Activated B cell treated with CpG ODN at 0.5 μM for 24 hours (primary cell): ENCODE results near the gene GRHL1. TPM values are rescaled to one million over a fixed set of nuclear protein-coding genes. Genes with fewer than 3 reads are reported as not detected.

Experiments used
- ATAC-seq: fragments of 200-7000 bp; cut with Tn5 transposase; one replicate; pipeline ENCODE4 v1.10.0; 2021; ENCODE audit warnings: low read depth, mild to moderate bottlenecking, moderate library complexity
- CTCF ChIA-PET: fragments of 350-600 bp; sonication (Branson Sonifier 250); formaldehyde crosslinking; loops from one replicate; lab custom pipeline; 2021; ENCODE audit warnings: antibody characterized with exemption; lab: Charles Lee
- POLR2A ChIA-PET: fragments of 350-600 bp; sonication (Branson Sonifier 250); formaldehyde crosslinking; loops from one replicate; lab custom pipeline; 2021; ENCODE audit warnings: antibody characterized with exemption; lab: Charles Lee
- DNase-seq: peaks from one replicate; pipeline ENCODE4 v3.0.0; 2022
- H3K27ac Mint-ChIP-seq: one replicate; pipeline ENCODE4 v1.8.0; 2020; ENCODE audit warnings: mixed read lengths
- H3K27me3 Mint-ChIP-seq: one replicate; pipeline ENCODE4 v1.8.0; 2021; ENCODE audit warnings: mixed read lengths
- H3K36me3 Mint-ChIP-seq: one replicate; pipeline ENCODE4 v1.8.0; 2021; ENCODE audit warnings: low read depth, mixed read lengths
- H3K4me1 Mint-ChIP-seq: one replicate; pipeline ENCODE4 v1.8.0; 2021; ENCODE audit warnings: mixed read lengths
- H3K4me3 Mint-ChIP-seq: one replicate; pipeline ENCODE4 v1.8.0; 2020; ENCODE audit warnings: mild to moderate bottlenecking, mixed read lengths
- H3K9me3 Mint-ChIP-seq: one replicate; pipeline ENCODE4 v1.8.0; 2020; ENCODE audit warnings: mixed read lengths
- intact Hi-C: fragments of 100-400 bp; cut with micrococcal nuclease; formaldehyde crosslinking; loops from one replicate; pipeline ENCODE4 v1.15.1; 2024
- total RNA-seq: library from RNA; stranded (reverse); gene quantifications from 2 replicates; pipeline ENCODE4 v1.2.3, GENCODE V29; 2022
- TF ChIP-seq, protein P1 (sequence below): fragments of 200-600 bp; IDR thresholded peaks from one replicate; pipeline ENCODE4 v1.8.0; 2022; ENCODE audit warnings: antibody characterized with exemption, mild to moderate bottlenecking

GRHL1 gene
- total RNA-seq, 1 donor from 2014 or later: 0.95 TPM

- Mint-ChIP-seq H3K9me3 (no peaks in the 10 kb centered on the region), H3K4me3 (no peak overlapping the region), H3K27ac (no peak overlapping the region), H3K36me3 (no peaks in the 10 kb centered on the region), H3K27me3 (peaks cover 21% of the 10 kb centered on the region), H3K4me1 (no peaks in the 10 kb centered on the region)
- intact Hi-C loops: no loop called here
- no peak for ATAC-seq
- POLR2A ChIA-PET: no interaction called here
- TF ChIP-seq, protein P1, sequence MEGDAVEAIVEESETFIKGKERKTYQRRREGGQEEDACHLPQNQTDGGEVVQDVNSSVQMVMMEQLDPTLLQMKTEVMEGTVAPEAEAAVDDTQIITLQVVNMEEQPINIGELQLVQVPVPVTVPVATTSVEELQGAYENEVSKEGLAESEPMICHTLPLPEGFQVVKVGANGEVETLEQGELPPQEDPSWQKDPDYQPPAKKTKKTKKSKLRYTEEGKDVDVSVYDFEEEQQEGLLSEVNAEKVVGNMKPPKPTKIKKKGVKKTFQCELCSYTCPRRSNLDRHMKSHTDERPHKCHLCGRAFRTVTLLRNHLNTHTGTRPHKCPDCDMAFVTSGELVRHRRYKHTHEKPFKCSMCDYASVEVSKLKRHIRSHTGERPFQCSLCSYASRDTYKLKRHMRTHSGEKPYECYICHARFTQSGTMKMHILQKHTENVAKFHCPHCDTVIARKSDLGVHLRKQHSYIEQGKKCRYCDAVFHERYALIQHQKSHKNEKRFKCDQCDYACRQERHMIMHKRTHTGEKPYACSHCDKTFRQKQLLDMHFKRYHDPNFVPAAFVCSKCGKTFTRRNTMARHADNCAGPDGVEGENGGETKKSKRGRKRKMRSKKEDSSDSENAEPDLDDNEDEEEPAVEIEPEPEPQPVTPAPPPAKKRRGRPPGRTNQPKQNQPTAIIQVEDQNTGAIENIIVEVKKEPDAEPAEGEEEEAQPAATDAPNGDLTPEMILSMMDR: no peak
- CTCF ChIA-PET: no interaction called here
- no peak for DNase-seq
These were observed 7.1 kb upstream of the GRHL1 start for GRCh38 chr2:9944330-9944758.

GRCh38 chr2:9945596-9945995 lies 5.9 kb upstream of the GRHL1 start:
- intact Hi-C loops: no loop called here
- Mint-ChIP-seq H3K27me3 (peaks cover 31% of the 10 kb centered on the region), H3K36me3 (no peaks in the 10 kb centered on the region), H3K4me1 (peaks cover 6% of the 10 kb centered on the region), H3K9me3 (no peaks in the 10 kb centered on the region), H3K27ac (no peak overlapping the region), H3K4me3 (no peak overlapping the region)
- ChIA-PET CTCF (no interaction called here), POLR2A (no interaction called here)
- DNase-seq (no peak), ATAC-seq (no peak)
- TF ChIP-seq, protein P1: no peak

DNA sequence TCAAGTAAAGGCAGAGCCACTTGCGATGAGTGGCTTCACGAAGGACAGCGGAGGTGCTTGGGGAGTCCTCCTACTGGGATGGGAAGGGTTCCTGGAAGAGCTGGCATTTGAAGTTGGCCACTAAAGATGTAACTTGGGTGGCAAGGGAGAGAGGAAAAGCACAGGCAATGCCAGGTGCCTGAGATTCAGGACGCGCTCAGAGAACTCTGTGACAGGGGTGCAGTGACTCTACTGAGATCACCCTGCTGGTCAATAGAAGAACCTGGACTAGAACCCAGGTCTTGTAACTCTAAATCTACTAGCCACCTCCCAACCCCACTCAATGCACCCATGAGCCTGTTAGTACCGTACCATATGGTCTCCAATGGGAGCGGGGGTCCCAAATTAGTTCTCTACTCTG lies 5.4 kb upstream of the GRHL1 start:
- ATAC-seq (no peak), DNase-seq (no peak)
- Mint-ChIP-seq H3K27ac (no peak overlapping the region), H3K36me3 (no peaks in the 10 kb centered on the region), H3K9me3 (no peaks in the 10 kb centered on the region), H3K4me3 (no peak overlapping the region), H3K4me1 (peaks cover 7% of the 10 kb centered on the region), H3K27me3 (peaks cover 32% of the 10 kb centered on the region)
- POLR2A ChIA-PET: no interaction called here
- CTCF ChIA-PET: interaction anchor here (1.2 kb wide), 1 partner anchor 132 kb away, joined by 3 read pairs; no protein-coding TSS in a partner anchor
- TF ChIP-seq, protein P1: no peak
- intact Hi-C loops: no loop called here

GRCh38 chr2:9946818-9947217 lies 4.7 kb upstream of the GRHL1 start:
- intact Hi-C loops: no loop called here
- Mint-ChIP-seq H3K4me3 (no peak overlapping the region), H3K27me3 (peaks cover 32% of the 10 kb centered on the region), H3K9me3 (no peaks in the 10 kb centered on the region), H3K4me1 (peaks cover 7% of the 10 kb centered on the region), H3K27ac (no peak overlapping the region), H3K36me3 (no peaks in the 10 kb centered on the region)
- ChIA-PET POLR2A (no interaction called here), CTCF (interaction anchor here (1.2 kb wide), 1 partner anchor 133 kb away, joined by 3 read pairs; no protein-coding TSS in a partner anchor)
- ATAC-seq (no peak), DNase-seq (no peak)
- TF ChIP-seq, protein P1: no peak

GRCh38 chr2:9948721-9949120 lies 2.8 kb upstream of the GRHL1 start:
- H3K27ac Mint-ChIP-seq: no peak overlapping the region
- ChIA-PET POLR2A (interaction anchor here (1.5 kb wide), 1 partner anchor 105 kb away, joined by 3 read pairs; the partner anchor contains the start of gene TAF1B), CTCF (interaction anchor here (3.1 kb wide), 1 partner anchor 36 kb away, joined by 10 read pairs; no protein-coding TSS in a partner anchor)
- intact Hi-C loops: no loop called here
- H3K36me3 Mint-ChIP-seq: no peaks in the 10 kb centered on the region
- ATAC-seq: no peak
- H3K4me3 Mint-ChIP-seq: peak overlapping the region; percentile 13
- H3K4me1 Mint-ChIP-seq: peaks cover 14% of the 10 kb centered on the region
- H3K9me3 Mint-ChIP-seq: no peaks in the 10 kb centered on the region
- DNase-seq: no peak
- TF ChIP-seq, protein P1: no peak
- H3K27me3 Mint-ChIP-seq: peaks cover 41% of the 10 kb centered on the region
